H1 (cell line): ENCODE measurements around the gene TFCP2L1. TPM values are rescaled to one million over a fixed set of nuclear protein-coding genes. Genes with fewer than 3 reads are reported as not detected.

ENCODE experiments used
- CTCF ChIA-PET: fragments of 300-600 bp; sonication (Branson Sonifier 250); formaldehyde crosslinking; loops from one replicate; lab custom pipeline; 2021; ENCODE audit not compliant: partially characterized antibody; lab: Charles Lee
- POLR2A ChIA-PET: fragments of 300-600 bp; sonication (Branson Sonifier 250); formaldehyde crosslinking; loops from one replicate; lab custom pipeline; 2021; ENCODE audit warnings: inconsistent platforms; ENCODE audit not compliant: partially characterized antibody; lab: Charles Lee
- DNase-seq, 2 experiments: peaks; one replicate each; pipeline versions ENCODE4 v3.0.0 to v3.0.0-alpha.2; 2010 to 2022; ENCODE audit warnings: low spot score in 2 of 2, low read depth in 1 of 2, mixed read lengths in 1 of 2
- FAIRE-seq: peaks from 2 replicates; lab custom pipeline; 2011; peaks lifted over from hg19 to GRCh38; lab: Jason Lieb, UNC
- H2AFZ ChIP-seq: 2 replicates; pipeline ENCODE4 v1.8.1; 2012; ENCODE audit warnings: low read length, inconsistent platforms
- H2AK5ac ChIP-seq: 2 replicates; pipeline ENCODE4 v1.6.1; 2013; ENCODE audit warnings: low read depth, low read length
- H2BK120ac ChIP-seq: replicated peaks from 2 replicates; pipeline ENCODE3; 2013; ENCODE audit warnings: low read depth, low read length, inconsistent platforms
- H2BK12ac ChIP-seq: 2 replicates; pipeline ENCODE4 v1.6.1; 2013; ENCODE audit warnings: low read depth, low read length
- H2BK15ac ChIP-seq: 2 replicates; pipeline ENCODE4 v1.6.1; 2013; ENCODE audit warnings: low read length
- H2BK20ac ChIP-seq: 2 replicates; pipeline ENCODE4 v1.6.1; 2013; ENCODE audit warnings: low read length
- H2BK5ac ChIP-seq: 2 replicates; pipeline ENCODE4 v1.6.1; 2013; ENCODE audit warnings: low read depth, low read length
- H3K14ac ChIP-seq: 2 replicates; pipeline ENCODE4 v1.6.1; 2013; ENCODE audit warnings: inconsistent platforms; ENCODE audit not compliant: insufficient read length
- H3K18ac ChIP-seq: 2 replicates; pipeline ENCODE4 v1.6.1; 2013; ENCODE audit warnings: low read length; ENCODE audit errors: extremely low read depth
- H3K23ac ChIP-seq: 2 replicates; pipeline ENCODE4 v1.6.1; 2013; ENCODE audit warnings: inconsistent platforms; ENCODE audit not compliant: insufficient read length
- H3K23me2 ChIP-seq: 2 replicates; pipeline ENCODE4 v1.6.1; 2013; ENCODE audit warnings: low read depth, low read length
- H3K27ac ChIP-seq: 2 replicates; pipeline ENCODE4 v1.6.1; 2011; ENCODE audit warnings: low read depth, low read length, inconsistent platforms
- H3K27me3 ChIP-seq, 4 experiments: replicated peaks in 1 of 4; 1 replicate in 1 of 4; 2 replicates in 3 of 4; pipeline versions ENCODE4 v1.6.1 to v1.8.1; 2011 to 2013; ENCODE audit warnings: low read length in 3 of 4, mild to moderate bottlenecking in 3 of 4, inconsistent platforms in 2 of 4, mixed read lengths in 2 of 4, moderate library complexity in 1 of 4; ENCODE audit not compliant: control insufficient read depth in 3 of 4, insufficient read depth in 3 of 4; ENCODE audit errors: extremely low read depth in 1 of 4
- H3K36me3 ChIP-seq, 4 experiments: 2 replicates each; pipeline versions ENCODE4 v1.6.1 to v1.8.1; 2011 to 2013; ENCODE audit warnings: mild to moderate bottlenecking in 4 of 4, low read length in 3 of 4, moderate library complexity in 2 of 4, control low read depth in 1 of 4, inconsistent platforms in 1 of 4; ENCODE audit not compliant: insufficient read depth in 4 of 4, control insufficient read depth in 2 of 4
- H3K4ac ChIP-seq: replicated peaks from 2 replicates; pipeline ENCODE3; 2013; ENCODE audit warnings: low read length, low read depth, mixed read lengths, inconsistent platforms; ENCODE audit not compliant: insufficient read length
- H3K4me1 ChIP-seq, 4 experiments: replicated peaks in 1 of 4; 1 replicate in 1 of 4; 2 replicates in 3 of 4; pipeline versions ENCODE4 v1.6.1 to v1.8.1; 2011 to 2013; ENCODE audit warnings: low read length in 3 of 4, inconsistent platforms in 2 of 4, mixed read lengths in 1 of 4; ENCODE audit not compliant: insufficient read depth in 4 of 4, control insufficient read depth in 3 of 4
- H3K4me2 ChIP-seq, 2 experiments: 2 replicates each; pipeline versions ENCODE4 v1.6.1 to v1.8.1; 2011 to 2013; ENCODE audit warnings: low read depth in 2 of 2, low read length in 2 of 2, control low read depth in 1 of 2, inconsistent platforms in 1 of 2, mild to moderate bottlenecking in 1 of 2; ENCODE audit not compliant: insufficient read depth in 1 of 2
- H3K4me3 ChIP-seq, 4 experiments: fragments of 200-600, 300-600 bp in 1 of 4; sonication (generic), shearing (Covaris generic), sonication (Bioruptor Twin) in 1 of 4; 2 replicates each; pipeline versions ENCODE4 v1.5.1 to v1.8.1; 2011 to 2016; ENCODE audit warnings: low read length in 4 of 4, low read depth in 3 of 4, control low read depth in 2 of 4, inconsistent platforms in 2 of 4, mild to moderate bottlenecking in 2 of 4, mixed read lengths in 1 of 4, moderate library complexity in 1 of 4; ENCODE audit not compliant: insufficient read depth in 2 of 4; ENCODE audit errors: extremely low read depth in 1 of 4
- H3K56ac ChIP-seq: replicated peaks from 2 replicates; pipeline ENCODE3; 2013; ENCODE audit warnings: low read depth, mild to moderate bottlenecking, mixed read lengths, low read length, inconsistent platforms; ENCODE audit not compliant: insufficient read length
- H3K79me1 ChIP-seq: 2 replicates; pipeline ENCODE4 v1.6.1; 2013; ENCODE audit warnings: low read depth, low read length, control low read depth
- H3K79me2 ChIP-seq, 2 experiments: 2 replicates each; pipeline versions ENCODE4 v1.6.1 to v1.8.1; 2012 to 2013; ENCODE audit warnings: low read length in 2 of 2, mild to moderate bottlenecking in 2 of 2, inconsistent platforms in 1 of 2; ENCODE audit not compliant: insufficient read depth in 2 of 2, control insufficient read depth in 1 of 2
- H3K9ac ChIP-seq, 4 experiments: replicated peaks in 1 of 4; 1 replicate in 1 of 4; 2 replicates in 3 of 4; pipeline versions ENCODE4 v1.6.1 to v1.8.1; 2011 to 2013; ENCODE audit warnings: low read depth in 3 of 4, low read length in 3 of 4, control low read depth in 2 of 4, mild to moderate bottlenecking in 2 of 4, moderate library complexity in 2 of 4, inconsistent platforms in 1 of 4; ENCODE audit errors: extremely low read depth in 1 of 4
- H3K9me3 ChIP-seq, 2 experiments: 2 replicates each; pipeline versions ENCODE4 v1.6.1 to v1.8.1; 2012 to 2013; ENCODE audit warnings: mild to moderate bottlenecking in 2 of 2, moderate library complexity in 2 of 2, control low read depth in 1 of 2, inconsistent platforms in 1 of 2, low read depth in 1 of 2, low read length in 1 of 2, mixed read lengths in 1 of 2; ENCODE audit not compliant: insufficient read depth in 2 of 2
- H4K20me1 ChIP-seq, 2 experiments: replicated peaks in 1 of 2; 2 replicates each; pipeline versions ENCODE3 to v1.8.1; 2011 to 2013; ENCODE audit warnings: inconsistent platforms in 2 of 2, low read length in 2 of 2, mild to moderate bottlenecking in 1 of 2; ENCODE audit not compliant: insufficient read depth in 2 of 2, control insufficient read depth in 1 of 2
- H4K5ac ChIP-seq: 2 replicates; pipeline ENCODE4 v1.6.1; 2013; ENCODE audit warnings: low read length, low read depth, mixed read lengths, inconsistent platforms; ENCODE audit not compliant: insufficient read length
- H4K8ac ChIP-seq: 2 replicates; pipeline ENCODE4 v1.8.0; 2013; ENCODE audit warnings: mild to moderate bottlenecking, moderate library complexity, low read length, inconsistent platforms; ENCODE audit not compliant: insufficient read depth; ENCODE audit errors: extremely low read depth
- H4K91ac ChIP-seq: replicated peaks from 2 replicates; pipeline ENCODE3; 2013; ENCODE audit warnings: low read length, mixed read lengths, inconsistent platforms; ENCODE audit not compliant: insufficient read length
- EP300 ChIP-seq, 2 experiments: IDR thresholded peaks; 1 replicate in 1 of 2; 2 replicates in 1 of 2; pipeline ENCODE4 v1.6.1; 2011 to 2012; ENCODE audit warnings: low read depth in 2 of 2, low read length in 2 of 2, mild to moderate bottlenecking in 2 of 2, borderline replicate concordance in 1 of 2, inconsistent platforms in 1 of 2, moderate library complexity in 1 of 2
- EZH2 ChIP-seq: fragments of 200-600 bp; sonication (generic); IDR thresholded peaks from 2 replicates; pipeline ENCODE4 v1.7.1; 2012; ENCODE audit warnings: low read depth, mild to moderate bottlenecking, moderate library complexity, low read length, inconsistent platforms; ENCODE audit not compliant: severe bottlenecking
- KDM4A ChIP-seq: IDR thresholded peaks from one replicate; pipeline ENCODE4 v1.7.1; 2012; ENCODE audit warnings: low read depth, mild to moderate bottlenecking, moderate library complexity, low read length, inconsistent platforms; ENCODE audit not compliant: severe bottlenecking
- MAFK ChIP-seq: IDR thresholded peaks from 2 replicates; pipeline ENCODE4 v1.6.1; 2012; ENCODE audit warnings: low read depth, mild to moderate bottlenecking, improper control_type of control experiment, low read length
- NRF1 ChIP-seq: IDR thresholded peaks from 2 replicates; pipeline ENCODE4 v1.6.1; 2011; ENCODE audit warnings: mild to moderate bottlenecking, low read depth, low read length, improper control_type of control experiment
- RFX5 ChIP-seq: IDR thresholded peaks from 2 replicates; pipeline ENCODE4 v1.6.1; 2011; ENCODE audit warnings: low read depth, low read length, improper control_type of control experiment, borderline replicate concordance
- RNF2 ChIP-seq: fragments of 200-900, 300-1000 bp; sonication (generic); IDR thresholded peaks from 2 replicates; pipeline ENCODE4 v1.7.1; 2016; ENCODE audit warnings: borderline replicate concordance, low read depth, mild to moderate bottlenecking, antibody characterized with exemption, low read length; ENCODE audit not compliant: poor library complexity, severe bottlenecking; ENCODE audit errors: missing control alignments
- SIX5 ChIP-seq: IDR thresholded peaks from 2 replicates; pipeline ENCODE4 v1.6.1; 2011; ENCODE audit warnings: mild to moderate bottlenecking, low read depth, low read length
- SRF ChIP-seq: IDR thresholded peaks from 2 replicates; pipeline ENCODE4 v1.6.1; 2011; ENCODE audit warnings: mild to moderate bottlenecking, low read depth, low read length, moderate library complexity
- TCF12 ChIP-seq: IDR thresholded peaks from 2 replicates; pipeline ENCODE4 v1.6.1; 2011; ENCODE audit warnings: low read depth, mild to moderate bottlenecking, low read length
- WGBS, 2 experiments: shearing (Covaris generic) in 1 of 2; methylation state at CpG; one replicate each; pipeline versions ENCODE4 v1.1.6 to v1.1.7; 2013 to 2015; ENCODE audit warnings: low lambda C conversion rate in 2 of 2, mixed read lengths in 2 of 2, inconsistent platforms in 1 of 2, low coverage in 1 of 2, missing lambda C conversion rate in 1 of 2; ENCODE audit not compliant: insufficient replicate concordance in 2 of 2, insufficient coverage in 1 of 2, insufficient read length in 1 of 2; ENCODE audit errors: extremely low coverage in 1 of 2, missing lambda C conversion rate in 1 of 2; 5-methylcytosine and 5-hydroxymethylcytosine counted together
- polyA plus RNA-seq, 7 experiments: library from polyadenylated mRNA; depleted of rRNA in 3 of 7; stranded (reverse) in 5 of 7; unstranded in 2 of 7; fragments of >200 nt in 5 of 7; fragments of 200-250 nt in 2 of 7; gene quantifications; 1 replicate in 5 of 7; 2 replicates in 1 of 7; 4 replicates in 1 of 7; pipeline versions ENCODE4 v1.2.1 to v1.2.3, GENCODE V29; 2011 to 2013; ENCODE audit warnings: missing spikeins in 2 of 7, mixed read lengths in 2 of 7
- total RNA-seq: library from RNA; stranded (reverse); fragmentation: NEBNext Ultra II Directional; extraction: Animal tissue kit (Norgen Biotek cat#: 25700); gene quantifications from 2 replicates; pipeline ENCODE4 v1.2.1, GENCODE V29; 2021

TFCP2L1 gene
- total and polyA plus RNA-seq, 2 of the 8 experiments (the other 6 are each of a cell fraction or from before 2014, with no cell fraction given) = 1.5 to 3.8 TPM

DNA sequence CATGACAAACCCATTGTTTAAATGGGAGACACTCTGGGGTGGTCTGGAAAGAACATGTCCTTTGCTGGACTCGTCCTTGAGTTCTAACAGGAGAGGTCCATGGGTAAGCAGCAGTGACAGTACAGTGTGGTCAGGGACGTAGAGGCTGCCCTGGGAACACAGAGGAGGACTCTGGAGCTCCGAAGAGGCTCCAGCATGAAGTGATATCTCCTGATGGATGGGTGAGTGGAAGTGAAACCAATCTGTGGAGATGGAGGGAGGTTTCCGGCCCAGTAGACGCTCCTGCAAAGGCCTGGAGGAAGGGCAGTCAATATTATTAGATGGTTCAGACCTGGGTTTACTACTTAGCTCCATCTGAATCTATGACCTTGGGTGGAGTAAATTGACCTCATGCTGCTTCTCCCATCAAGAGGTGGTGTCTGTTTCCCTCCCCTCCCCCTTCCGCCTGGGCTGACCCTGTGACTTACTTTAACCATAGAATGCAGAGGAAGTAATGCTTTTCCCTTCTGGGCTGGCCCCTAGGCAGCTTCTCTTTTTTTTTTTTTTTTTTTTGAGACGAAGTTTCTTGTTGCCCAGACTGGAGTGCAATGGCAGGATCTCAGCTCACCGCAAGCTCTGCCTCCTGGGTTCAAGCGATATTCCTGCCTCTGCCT, 2.3 kb upstream of the TFCP2L1 start:
- Histone ChIP-seq H3K4ac (no peak overlapping the region), H2AK5ac (no peak overlapping the region), H3K23ac (no peak overlapping the region), H2BK5ac (no peak overlapping the region), H3K36me3 (no peaks in the 10 kb centered on the region), H4K20me1 (peaks cover 0 to 2% of the 10 kb centered on the region in 2 experiments), H3K79me2 (no peaks in the 10 kb centered on the region), H3K4me1 (peaks cover 0 to 3% (median 0%) of the 10 kb centered on the region in 4 experiments; a peak in 1 of 7 replicates), H4K91ac (no peak overlapping the region), H3K4me2 (no peak overlapping the region), H2BK20ac (no peak overlapping the region), H3K56ac (no peak overlapping the region), H3K9ac (no peak overlapping the region), H3K18ac (peak overlapping the region; percentile 2; the same call in 1 of the 2 replicates), H4K5ac (no peak overlapping the region), H2AFZ (no peak overlapping the region), H3K27ac (no peak overlapping the region), H2BK120ac (no peak overlapping the region), H3K14ac (no peak overlapping the region), H3K27me3 (peaks cover 7 to 37% (median 30%) of the 10 kb centered on the region in 4 experiments), H3K79me1 (no peaks in the 10 kb centered on the region; the same call in 1 of the 2 replicates), H4K8ac (no peak overlapping the region), H2BK12ac (peak overlapping the region; percentile 60; the same call in 1 of the 2 replicates), H3K4me3 (no peak overlapping the region), H2BK15ac (no peak overlapping the region), H3K23me2 (peaks cover 11% of the 10 kb centered on the region; the same call in 1 of the 2 replicates), H3K9me3 (no peaks in the 10 kb centered on the region)
- 84% methylated on average over 7 of the region's 9 CpGs; no CpG with 5 or more reads in 1 of the 2 experiments for WGBS, 2 experiments
- FAIRE-seq (no peak), DNase-seq (no peak)
- no peak for TF ChIP-seq SRF
- TF ChIP-seq EP300 (IDR thresholded peaks at IDR 0.05; ENCODE audit: borderline replicate concordance in 1 of 2, low read depth in 2 of 2, low read length in 2 of 2) = no peak
- TF ChIP-seq NRF1 = no peak
- TF ChIP-seq KDM4A = no peak
- TF ChIP-seq EZH2 = no peak
- TF ChIP-seq RNF2 = no peak
- no peak for TF ChIP-seq SIX5
- no peak for TF ChIP-seq RFX5
- no peak for TF ChIP-seq MAFK
- no peak for TF ChIP-seq TCF12
- CTCF ChIA-PET = interaction anchor here (0.8 to 5.1 kb wide), 8 partner anchors 10 to 202 kb away, joined by 3 to 34 read pairs (median 4); no protein-coding TSS in a partner anchor
- POLR2A ChIA-PET = interaction anchor here (1.7 kb wide), 1 partner anchor 212 kb away, joined by 5 read pairs; no protein-coding TSS in a partner anchor
